Fibroblast of lung (primary cell): ENCODE results near the gene C10orf71.

Experiments
- CTCF ChIP-seq, 2 donors: IDR thresholded peaks in 1 of 2; conservative IDR thresholded peaks in 1 of 2; 1 replicate in 1 of 2; 2 replicates in 1 of 2; pipeline ENCODE4 v1.5.1; 2011 to 2012; ENCODE audit warnings: low read length in 2 of 2, control low read depth in 1 of 2, inconsistent platforms in 1 of 2, low read depth in 1 of 2, mild to moderate bottlenecking in 1 of 2
- EZH2 ChIP-seq: IDR thresholded peaks from 2 replicates; pipeline ENCODE4 v1.5.1; 2012; ENCODE audit warnings: low read length, control low read depth, mild to moderate bottlenecking; ENCODE audit errors: missing control alignments

GRCh38 chr10:49363309-49364031 is 64.5 kb downstream of the C10orf71 start:
- TF ChIP-seq CTCF (conservative IDR thresholded peaks at IDR 0.05 in 1 of 2, IDR thresholded peaks at IDR 0.05 in 1 of 2; ENCODE audit: low read depth in 1 of 2, low read length in 2 of 2) (no peak), EZH2 (no peak)
